ENCODE data around the gene SENP7. TPM values are rescaled to one million over a fixed set of nuclear protein-coding genes. Genes with fewer than 3 reads are reported as not detected.
"Not testable (repeated sequence)": the region's sequence is repeated elsewhere in the genome, so short reads cannot be mapped to it uniquely, and the experiment has no call there.

Gene SENP7
- total and polyA plus RNA-seq, 3 experiments from 2014 or later, result 8.3 to 13.2 (median 11.1) TPM

DNA sequence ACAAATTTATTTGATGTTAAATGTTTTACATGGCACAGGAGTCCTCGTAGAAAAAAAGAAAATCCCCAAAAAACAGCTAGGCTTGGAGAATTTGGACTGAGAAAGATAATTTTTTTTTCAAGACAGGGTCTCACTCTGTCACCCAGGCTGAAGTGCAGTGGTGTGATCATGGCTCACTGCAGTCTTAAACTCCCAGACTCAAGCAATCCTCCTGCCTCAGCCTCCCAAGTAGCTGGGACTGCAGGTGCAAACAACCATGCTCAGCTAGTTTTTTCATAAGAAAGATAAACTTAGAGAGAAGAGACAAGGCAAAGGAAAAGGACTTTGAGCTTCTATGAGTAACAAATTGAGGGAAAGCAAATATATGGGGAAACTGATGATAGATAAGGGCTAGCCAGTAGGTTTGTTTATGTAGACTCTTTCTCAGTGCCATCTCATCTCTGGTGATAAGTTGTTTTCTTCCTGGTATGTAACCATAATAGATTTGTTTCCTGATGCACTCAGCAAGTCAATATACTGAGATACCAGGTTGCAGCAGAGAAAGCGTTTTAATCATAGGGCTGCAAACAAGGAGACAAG is 35.6 kb upstream of the SENP7 start:
- H3K36me3 Mint-ChIP-seq, result no peaks in the 10 kb centered on the region
- H3K4me1 ChIP-seq (ENCODE audit: insufficient read depth, low read length), result peaks cover 10% of the 10 kb centered on the region
- H3K36me3 ChIP-seq (ENCODE audit: insufficient read depth, low read length), result no peaks in the 10 kb centered on the region
- no peaks in the 10 kb centered on the region for H3K27me3 ChIP-seq (ENCODE audit: insufficient read depth, low read length, poor library complexity, severe bottlenecking)
- no peak overlapping the region for H3K4me3 ChIP-seq (ENCODE audit: low read length)
- H3K27ac ChIP-seq (ENCODE audit: low read depth, low read length), result no peak overlapping the region
- H3K4me3 Mint-ChIP-seq, result no peak overlapping the region
- no peaks in the 10 kb centered on the region for H3K9me3 Mint-ChIP-seq
- H3K9me3 ChIP-seq (ENCODE audit: low read length), result no peaks in the 10 kb centered on the region
- ChIA-PET CTCF (no interaction called here), POLR2A (interaction anchor here (0.6 kb wide), 1 partner anchor 1148 kb away, joined by 5 read pairs; the partner anchor contains the start of gene TOMM70)
- peak overlapping the region in 4 of 8 donors; percentile 20 to 70 (median 26) for H3K27ac Mint-ChIP-seq
- H3K27me3 Mint-ChIP-seq, result peaks cover 0 to 4% of the 10 kb centered on the region in 2 donors
- H3K4me1 Mint-ChIP-seq, result peaks cover 10 to 20% (median 10%) of the 10 kb centered on the region in 3 donors
- DNase-seq, result no peak

GRCh38 chr3:101544161-101544850 is 31.3 kb upstream of the SENP7 start:
- H3K27me3 ChIP-seq (ENCODE audit: insufficient read depth, low read length, poor library complexity, severe bottlenecking), result no peaks in the 10 kb centered on the region
- peak overlapping the region; percentile 17 to 85 (median 67) for H3K27ac Mint-ChIP-seq
- H3K4me1 Mint-ChIP-seq, result peaks cover 25 to 37% (median 29%) of the 10 kb centered on the region in 3 donors
- H3K27ac ChIP-seq (ENCODE audit: low read depth, low read length), result no peak overlapping the region
- H3K36me3 Mint-ChIP-seq, result peaks cover 0 to 6% (median 0%) of the 10 kb centered on the region in 3 donors
- H3K9me3 ChIP-seq (ENCODE audit: low read length), result no peaks in the 10 kb centered on the region
- peaks cover 30% of the 10 kb centered on the region for H3K4me1 ChIP-seq (ENCODE audit: insufficient read depth, low read length)
- DNase-seq, result no peak
- H3K36me3 ChIP-seq (ENCODE audit: insufficient read depth, low read length), result no peaks in the 10 kb centered on the region
- POLR2A ChIA-PET, result interaction anchor here (0.6 to 0.7 kb wide), 2 partner anchors 16 to 190 kb away, joined by 4 to 6 read pairs; no protein-coding TSS in a partner anchor
- CTCF ChIA-PET, result interaction anchor here (1.3 to 2.0 kb wide), 5 partner anchors 11 to 30 kb away, joined by 4 to 9 read pairs (median 5); partner anchors contain the start of gene PCNP
- H3K27me3 Mint-ChIP-seq, result no peaks in the 10 kb centered on the region
- H3K4me3 ChIP-seq (ENCODE audit: low read length), result no peak overlapping the region
- no peaks in the 10 kb centered on the region for H3K9me3 Mint-ChIP-seq
- peak overlapping the region in 5 of 7 donors; percentile 21 to 49 (median 41) for H3K4me3 Mint-ChIP-seq

GRCh38 chr3:101542957-101543356 is 29.9 kb upstream of the SENP7 start:
- H3K9me3 Mint-ChIP-seq, result peaks cover 0 to 3% (median 0%) of the 10 kb centered on the region in 5 donors
- peaks cover 0 to 6% (median 2%) of the 10 kb centered on the region in 3 donors for H3K36me3 Mint-ChIP-seq
- Histone ChIP-seq H3K4me1 (ENCODE audit: insufficient read depth, low read length) (peaks cover 30% of the 10 kb centered on the region), H3K9me3 (ENCODE audit: low read length) (no peaks in the 10 kb centered on the region), H3K36me3 (ENCODE audit: insufficient read depth, low read length) (no peaks in the 10 kb centered on the region), H3K27me3 (ENCODE audit: insufficient read depth, low read length, poor library complexity, severe bottlenecking) (no peaks in the 10 kb centered on the region), H3K27ac (ENCODE audit: low read depth, low read length) (no peak overlapping the region), H3K4me3 (ENCODE audit: low read length) (no peak overlapping the region)
- CTCF ChIA-PET, result interaction anchor here (0.6 to 2.0 kb wide), 4 partner anchors 12 to 112 kb away, joined by 3 to 9 read pairs (median 6); no protein-coding TSS in a partner anchor
- no peaks in the 10 kb centered on the region for H3K27me3 Mint-ChIP-seq
- peak overlapping the region in 6 of 7 donors; percentile 61 to 82 (median 63) for H3K4me3 Mint-ChIP-seq
- POLR2A ChIA-PET, result interaction anchor here (1.2 kb wide), 1 partner anchor 24 kb away, joined by 4 read pairs; no protein-coding TSS in a partner anchor
- H3K27ac Mint-ChIP-seq, result peak overlapping the region; percentile 68 to 96 (median 88)
- H3K4me1 Mint-ChIP-seq, result peaks cover 25 to 30% (median 29%) of the 10 kb centered on the region in 3 donors
- DNase-seq, result peak in 2 of 5 donors; percentile 17 to 23

DNA sequence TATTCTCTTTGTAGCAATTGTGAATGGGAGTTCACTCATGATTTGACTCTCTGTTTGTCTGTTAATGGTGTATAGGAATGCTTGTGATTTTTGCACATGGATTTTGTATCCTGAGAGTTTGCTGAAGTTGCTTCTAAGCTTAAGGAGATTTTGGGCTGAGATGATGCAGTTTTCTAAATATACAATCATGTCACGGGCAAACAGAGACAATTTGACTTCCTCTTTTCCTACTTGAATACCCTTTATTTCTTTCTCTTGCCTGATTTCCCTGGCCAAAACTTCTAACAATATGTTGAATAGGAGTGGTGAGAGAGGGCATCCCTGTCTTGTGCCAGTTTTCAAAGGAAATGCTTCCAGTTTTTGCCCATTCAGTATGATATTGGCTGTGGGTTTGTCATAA is 23.9 kb upstream of the SENP7 start:
- H3K4me3 ChIP-seq (ENCODE audit: low read length); H3K27ac ChIP-seq (ENCODE audit: low read depth, low read length); CTCF ChIA-PET; H3K36me3 ChIP-seq (ENCODE audit: insufficient read depth, low read length); H3K4me1 ChIP-seq (ENCODE audit: insufficient read depth, low read length); H3K27me3 Mint-ChIP-seq; POLR2A ChIA-PET; H3K27ac Mint-ChIP-seq; H3K4me1 Mint-ChIP-seq; DNase-seq; H3K9me3 Mint-ChIP-seq; H3K27me3 ChIP-seq (ENCODE audit: insufficient read depth, low read length, poor library complexity, severe bottlenecking); H3K4me3 Mint-ChIP-seq; H3K9me3 ChIP-seq (ENCODE audit: low read length): not testable (repeated sequence)
- H3K36me3 Mint-ChIP-seq, result peaks cover 0 to 10% (median 2%) of the 10 kb centered on the region in 3 donors

DNA sequence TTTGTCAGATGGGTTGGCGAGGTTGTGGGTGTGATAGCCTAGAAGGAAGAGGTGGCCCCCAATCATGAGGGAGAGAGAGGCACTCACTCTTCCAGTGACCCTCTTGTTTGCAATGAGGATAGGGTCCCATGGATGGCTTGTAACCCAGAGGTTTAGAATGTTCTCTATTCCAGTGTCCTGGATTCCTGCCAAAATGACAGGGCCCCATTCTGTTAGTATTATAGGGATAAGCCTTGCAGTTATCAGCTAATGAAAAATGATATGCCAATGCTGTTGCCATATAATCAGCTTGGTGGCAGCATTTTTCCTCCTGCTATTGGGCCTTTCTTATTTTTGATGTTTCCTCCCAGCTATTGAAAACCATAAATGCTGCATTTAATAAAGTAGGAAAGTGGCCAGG is 23.3 kb upstream of the SENP7 start:
- CTCF ChIA-PET, result no interaction called here
- Histone ChIP-seq H3K9me3 (ENCODE audit: low read length) (no peaks in the 10 kb centered on the region), H3K4me1 (ENCODE audit: insufficient read depth, low read length) (peaks cover 12% of the 10 kb centered on the region), H3K36me3 (ENCODE audit: insufficient read depth, low read length) (no peaks in the 10 kb centered on the region), H3K27ac (ENCODE audit: low read depth, low read length) (no peak overlapping the region), H3K4me3 (ENCODE audit: low read length) (no peak overlapping the region), H3K27me3 (ENCODE audit: insufficient read depth, low read length, poor library complexity, severe bottlenecking) (no peaks in the 10 kb centered on the region)
- no peak for DNase-seq
- H3K27ac Mint-ChIP-seq, result peak overlapping the region in 1 of 8 donors; percentile 61
- POLR2A ChIA-PET, result no interaction called here
- H3K27me3 Mint-ChIP-seq, result no peaks in the 10 kb centered on the region
- peaks cover 0 to 3% (median 0%) of the 10 kb centered on the region in 5 donors for H3K9me3 Mint-ChIP-seq
- H3K36me3 Mint-ChIP-seq, result peaks cover 0 to 10% (median 2%) of the 10 kb centered on the region in 3 donors
- no peak overlapping the region for H3K4me3 Mint-ChIP-seq
- H3K4me1 Mint-ChIP-seq, result peaks cover 7 to 13% (median 10%) of the 10 kb centered on the region in 3 donors

DNA sequence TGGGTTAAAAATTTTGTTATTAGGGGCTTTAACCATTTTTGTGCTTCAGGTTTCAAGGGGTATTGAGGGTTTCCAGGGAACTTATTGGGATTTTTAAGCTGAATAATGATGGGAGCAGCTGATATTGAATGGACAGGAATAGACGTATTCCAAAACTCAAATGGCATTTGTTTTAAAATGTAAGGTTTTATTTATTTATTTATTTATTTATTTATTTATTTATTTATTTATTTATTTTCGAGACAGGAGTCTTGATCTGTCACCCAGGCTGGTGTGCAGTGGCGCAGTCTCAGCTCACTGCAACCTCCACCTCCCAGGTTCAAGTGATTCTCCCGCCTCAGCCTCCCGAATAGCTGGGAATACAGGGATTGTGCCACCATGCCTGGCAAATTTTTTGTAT is 22.2 kb upstream of the SENP7 start:
- no peaks in the 10 kb centered on the region for H3K27me3 Mint-ChIP-seq
- peaks cover 0 to 10% (median 2%) of the 10 kb centered on the region in 3 donors for H3K36me3 Mint-ChIP-seq
- H3K27ac Mint-ChIP-seq, result no peak overlapping the region
- ChIA-PET CTCF (no interaction called here), POLR2A (no interaction called here)
- H3K4me1 Mint-ChIP-seq, result peaks cover 16 to 23% (median 21%) of the 10 kb centered on the region in 3 donors
- Histone ChIP-seq H3K27me3 (ENCODE audit: insufficient read depth, low read length, poor library complexity, severe bottlenecking) (no peaks in the 10 kb centered on the region), H3K27ac (ENCODE audit: low read depth, low read length) (no peak overlapping the region), H3K9me3 (ENCODE audit: low read length) (no peaks in the 10 kb centered on the region), H3K4me3 (ENCODE audit: low read length) (no peak overlapping the region), H3K4me1 (ENCODE audit: insufficient read depth, low read length) (peaks cover 21% of the 10 kb centered on the region), H3K36me3 (ENCODE audit: insufficient read depth, low read length) (no peaks in the 10 kb centered on the region)
- H3K4me3 Mint-ChIP-seq, result no peak overlapping the region
- no peak for DNase-seq
- peaks cover 0 to 3% (median 0%) of the 10 kb centered on the region in 5 donors for H3K9me3 Mint-ChIP-seq

GRCh38 chr3:101533603-101533968 is 20.6 kb upstream of the SENP7 start:
- ChIA-PET POLR2A (no interaction called here), CTCF (no interaction called here)
- Mint-ChIP-seq H3K4me3 (no peak overlapping the region), H3K4me1 (peaks cover 21 to 34% (median 32%) of the 10 kb centered on the region in 3 donors), H3K27ac (no peak overlapping the region), H3K27me3 (no peaks in the 10 kb centered on the region), H3K36me3 (peaks cover 0 to 5% (median 0%) of the 10 kb centered on the region in 3 donors), H3K9me3 (no peaks in the 10 kb centered on the region)
- no peaks in the 10 kb centered on the region for H3K9me3 ChIP-seq (ENCODE audit: low read length)
- DNase-seq, result no peak
- H3K36me3 ChIP-seq (ENCODE audit: insufficient read depth, low read length), result no peaks in the 10 kb centered on the region
- no peak overlapping the region for H3K4me3 ChIP-seq (ENCODE audit: low read length)
- H3K4me1 ChIP-seq (ENCODE audit: insufficient read depth, low read length), result peaks cover 33% of the 10 kb centered on the region
- peak overlapping the region; percentile 36 for H3K27ac ChIP-seq (ENCODE audit: low read depth, low read length)
- no peaks in the 10 kb centered on the region for H3K27me3 ChIP-seq (ENCODE audit: insufficient read depth, low read length, poor library complexity, severe bottlenecking)

All from CD8-positive, alpha-beta memory T cell (primary cell).